GM12872 (cell line): ENCODE results near the gene PRRC2A.

ENCODE experiments used
- TF ChIP-seq, protein P1 (sequence below): IDR thresholded peaks from 3 replicates; pipeline ENCODE4 v1.5.1; 2011; ENCODE audit warnings: low read depth, mild to moderate bottlenecking, low read length, moderate library complexity; ENCODE audit not compliant: insufficient read depth

Gene PRRC2A

DNA sequence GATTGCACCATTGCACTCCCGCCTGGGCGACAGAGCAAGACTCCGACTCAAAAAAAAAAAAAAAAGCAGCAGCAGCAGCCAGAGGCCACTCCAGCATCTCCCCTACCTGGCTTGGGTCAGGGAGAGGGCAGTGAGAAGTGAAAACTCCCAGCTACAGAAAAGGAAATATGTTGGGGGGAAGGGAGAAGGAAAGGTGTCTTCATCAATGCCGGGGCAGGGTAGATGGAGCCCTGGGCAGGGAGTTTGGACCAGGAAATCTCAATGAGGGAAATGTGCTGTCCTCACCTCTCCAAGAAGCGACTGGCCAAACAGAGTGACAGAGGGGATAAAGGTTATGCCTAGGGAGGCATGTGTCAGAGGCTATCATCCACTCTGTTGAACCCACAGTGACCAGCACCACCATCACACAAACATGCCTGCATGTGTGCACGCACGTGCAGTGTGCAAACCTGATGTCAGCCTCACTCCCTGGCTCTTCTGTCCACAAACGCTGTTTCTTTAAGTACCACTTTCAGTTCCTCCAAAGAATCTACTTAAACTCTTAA lies 6.4 kb upstream of the PRRC2A start:
- TF ChIP-seq, protein P1, sequence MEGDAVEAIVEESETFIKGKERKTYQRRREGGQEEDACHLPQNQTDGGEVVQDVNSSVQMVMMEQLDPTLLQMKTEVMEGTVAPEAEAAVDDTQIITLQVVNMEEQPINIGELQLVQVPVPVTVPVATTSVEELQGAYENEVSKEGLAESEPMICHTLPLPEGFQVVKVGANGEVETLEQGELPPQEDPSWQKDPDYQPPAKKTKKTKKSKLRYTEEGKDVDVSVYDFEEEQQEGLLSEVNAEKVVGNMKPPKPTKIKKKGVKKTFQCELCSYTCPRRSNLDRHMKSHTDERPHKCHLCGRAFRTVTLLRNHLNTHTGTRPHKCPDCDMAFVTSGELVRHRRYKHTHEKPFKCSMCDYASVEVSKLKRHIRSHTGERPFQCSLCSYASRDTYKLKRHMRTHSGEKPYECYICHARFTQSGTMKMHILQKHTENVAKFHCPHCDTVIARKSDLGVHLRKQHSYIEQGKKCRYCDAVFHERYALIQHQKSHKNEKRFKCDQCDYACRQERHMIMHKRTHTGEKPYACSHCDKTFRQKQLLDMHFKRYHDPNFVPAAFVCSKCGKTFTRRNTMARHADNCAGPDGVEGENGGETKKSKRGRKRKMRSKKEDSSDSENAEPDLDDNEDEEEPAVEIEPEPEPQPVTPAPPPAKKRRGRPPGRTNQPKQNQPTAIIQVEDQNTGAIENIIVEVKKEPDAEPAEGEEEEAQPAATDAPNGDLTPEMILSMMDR: no peak

DNA sequence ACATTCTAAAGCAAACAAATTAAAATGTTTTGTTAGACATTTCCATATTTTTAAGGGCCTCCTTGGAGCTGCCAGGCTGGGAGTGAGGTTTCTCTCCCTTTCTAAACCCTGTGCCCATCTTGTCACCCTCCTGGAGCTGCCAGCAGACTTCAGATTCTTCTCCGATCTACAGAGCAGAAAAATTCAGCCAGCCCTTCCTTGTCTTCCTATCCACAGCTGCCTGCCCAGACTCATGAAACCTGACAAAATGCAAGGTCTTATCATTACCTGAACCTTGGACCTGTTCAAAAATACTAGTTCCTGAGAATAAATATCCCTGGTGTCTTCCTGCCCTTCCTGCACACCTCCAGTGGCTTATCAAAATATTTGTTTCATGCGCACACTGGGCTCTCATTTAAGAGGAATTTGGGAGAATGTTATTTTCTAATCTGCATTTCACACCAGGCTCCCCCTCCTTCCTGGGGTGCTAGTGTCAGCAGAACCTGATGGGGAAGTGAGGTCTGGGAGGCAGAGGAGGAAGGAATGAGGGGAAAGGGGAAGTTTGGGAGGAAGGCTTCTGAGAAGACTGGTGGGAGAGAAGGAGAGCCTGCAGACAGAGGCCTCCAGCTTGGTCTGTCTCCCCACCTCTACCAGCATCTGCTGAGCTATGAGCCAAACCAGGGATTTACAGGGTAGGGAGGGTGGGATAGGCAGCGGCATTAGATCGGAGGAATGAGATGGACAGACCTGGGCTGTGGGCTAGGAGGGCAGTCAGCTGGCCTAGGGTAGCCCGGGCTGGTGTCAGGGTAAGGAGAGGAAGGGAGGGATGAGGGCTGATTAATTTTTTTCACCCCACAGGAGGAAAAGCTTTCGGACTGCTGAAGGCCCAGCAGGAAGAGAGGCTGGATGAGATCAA lies 5.6 kb upstream of the PRRC2A start, which contains the start of gene AIF1:
TSS of gene AIF1 (plus strand) at position 551 of the 895 bp plus-strand sequence. CDS start at position 647, 96 bp downstream.
- TF ChIP-seq, protein P1: no peak

DNA sequence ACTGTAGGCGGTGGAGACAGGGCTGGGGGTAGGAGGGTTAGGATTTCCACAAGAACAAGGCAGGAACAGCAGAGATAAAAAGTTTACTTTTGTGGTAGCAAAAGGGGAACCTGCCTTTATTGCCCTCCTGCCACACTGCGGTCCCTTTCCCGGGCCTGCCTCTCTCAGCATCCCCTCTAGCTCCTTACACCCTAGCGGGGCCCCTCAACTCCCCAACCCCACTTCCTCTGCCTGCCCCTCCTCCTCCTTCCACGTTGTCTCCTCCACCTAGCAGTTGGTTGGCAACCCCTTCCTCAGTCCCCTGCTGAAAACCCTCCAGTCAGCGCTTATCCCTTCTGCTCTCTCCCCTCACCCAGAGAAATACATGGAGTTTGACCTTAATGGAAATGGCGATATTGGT lies 4.8 kb upstream of the PRRC2A start:
- TF ChIP-seq, protein P1: no peak

DNA sequence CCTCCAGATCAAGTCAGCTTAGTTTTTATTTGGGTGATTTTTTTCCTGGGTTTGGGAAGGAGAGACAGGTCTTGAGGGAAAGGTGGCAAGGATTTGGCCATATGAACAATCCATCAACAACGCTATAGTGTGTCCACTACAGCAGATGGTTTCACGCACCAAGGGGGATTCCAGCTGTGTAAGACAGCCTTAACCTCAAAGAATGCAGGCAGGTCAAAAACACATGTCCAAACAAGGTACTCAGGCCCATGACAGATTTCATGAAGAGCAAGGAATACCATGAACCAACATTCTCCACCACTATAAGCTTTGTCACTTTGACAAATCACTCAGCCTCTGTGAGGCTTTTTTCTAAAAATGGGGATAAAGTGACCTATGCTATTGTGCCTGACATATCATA lies 3.5 kb upstream of the PRRC2A start:
- TF ChIP-seq, protein P1: no peak

DNA sequence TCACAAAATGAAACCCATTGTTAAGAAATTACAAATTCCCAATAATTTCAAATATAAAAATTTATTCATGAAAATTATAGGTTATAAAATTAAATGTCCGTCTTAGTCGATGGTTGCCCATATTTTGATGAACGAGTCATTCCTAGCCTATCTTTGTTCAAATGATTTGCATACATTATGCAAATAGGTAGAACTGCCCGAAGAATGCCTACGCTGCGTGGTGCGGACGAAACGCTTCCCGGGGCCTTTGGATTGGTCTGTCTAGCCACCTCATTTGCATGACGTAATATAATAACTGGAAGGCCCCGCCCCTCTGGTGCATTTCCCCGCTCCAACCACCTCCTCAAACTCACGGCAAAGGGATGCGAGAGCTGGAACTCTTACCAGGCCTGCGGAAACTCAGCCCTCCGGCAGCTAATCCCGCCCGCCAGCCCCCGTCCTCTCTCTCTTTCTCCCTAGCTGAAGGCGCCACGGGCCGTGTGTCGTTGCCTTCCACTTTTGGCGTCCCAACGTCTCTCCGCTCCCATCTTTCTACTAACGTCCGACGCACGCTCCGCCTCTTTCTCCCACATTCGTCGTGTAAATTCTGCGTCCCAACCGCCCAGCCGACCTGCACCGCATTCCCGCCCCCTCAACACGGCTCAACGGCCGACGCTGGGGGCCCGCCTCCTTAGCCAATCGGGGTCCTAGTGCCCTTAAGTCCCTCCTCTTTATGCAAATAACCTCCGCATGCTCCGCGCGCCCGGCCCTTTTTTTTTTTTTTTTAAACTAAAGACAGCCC lies 520 bp upstream of the PRRC2A start:
- TF ChIP-seq, protein P1: no peak

DNA sequence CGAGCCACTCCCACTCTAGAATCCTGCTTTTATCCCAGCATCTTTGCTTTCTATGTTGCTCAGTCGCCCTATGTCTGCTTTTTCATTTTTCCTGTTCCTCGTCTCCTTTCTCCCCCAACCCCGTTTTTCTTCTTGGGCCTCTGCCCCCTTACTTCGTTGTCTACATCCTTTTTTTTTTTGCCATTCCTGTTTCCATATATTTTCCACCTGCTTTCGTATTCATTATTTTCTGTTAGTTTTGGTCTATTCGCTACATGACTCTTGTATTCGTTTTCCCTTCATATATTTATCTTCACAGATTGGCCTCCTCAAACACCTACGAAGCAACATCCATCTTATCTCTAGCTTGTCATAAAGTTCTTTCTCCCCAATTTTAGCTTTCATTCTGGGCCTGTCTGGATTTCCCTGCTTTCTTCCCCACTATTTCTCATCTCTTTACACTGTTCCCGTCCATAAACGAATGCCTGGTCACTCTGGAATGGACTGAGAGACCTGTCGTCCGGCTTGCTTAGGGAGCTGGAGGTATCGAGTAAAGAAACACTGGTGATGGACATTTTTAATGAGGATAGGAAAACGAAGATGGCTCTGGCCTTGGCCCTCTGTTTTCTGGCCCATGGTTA lies 915 bp downstream of the PRRC2A start:
- TF ChIP-seq, protein P1: no peak

DNA sequence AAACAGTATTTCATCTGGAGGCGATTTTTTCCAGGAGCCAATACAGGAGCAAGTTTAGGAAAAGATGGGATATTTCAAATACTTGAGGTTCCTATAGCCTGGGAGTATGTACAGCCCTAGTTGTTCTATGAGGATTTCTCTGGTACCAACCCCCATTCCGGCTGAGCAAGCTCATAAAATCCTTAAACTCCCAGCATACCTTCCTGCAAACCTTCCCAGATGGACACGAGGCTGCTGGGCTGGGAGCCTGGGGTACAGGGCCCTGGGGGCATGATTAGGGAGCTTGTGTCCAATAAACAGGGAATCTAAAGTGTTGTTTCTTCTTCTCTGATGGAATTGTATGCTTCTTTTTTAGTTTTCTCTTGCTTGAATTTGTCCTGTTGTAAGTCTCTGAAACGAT lies 1.5 kb downstream of the PRRC2A start:
- TF ChIP-seq, protein P1: no peak
